ENCODE measurements around the gene FAM78A.

- TF ChIP-seq CTCF (IDR thresholded peaks at IDR 0.05) = no peak
- no peak for TF ChIP-seq EP300 (IDR thresholded peaks at IDR 0.05)
- no peak for TF ChIP-seq POLR2A (IDR thresholded peaks at IDR 0.05; ENCODE audit: low read depth)
- TF ChIP-seq POLR2AphosphoS5 (IDR thresholded peaks at IDR 0.05) = no peak
Observed at GRCh38 chr9:131290767-131291370, 14.6 kb upstream of the FAM78A start.

Measured in esophagus muscularis mucosa (tissue), 4 donors.